GM23338 (cell line): ENCODE data around the gene HACD3. TPM values are rescaled to one million over a fixed set of nuclear protein-coding genes. Genes with fewer than 3 reads are reported as not detected.

Experiments used
- ATAC-seq: fragments of 200-7000 bp; cut with Tn5 transposase; 3 replicates; pipeline ENCODE4 v1.9.1; 2020
- DNase-seq: peaks from one replicate; pipeline ENCODE4 v3.0.0-alpha.2; 2015; ENCODE audit warnings: low spot score
- H2AFZ ChIP-seq: fragments of 200-600 bp; sonication (generic); 2 replicates; pipeline ENCODE4 v1.8.0; 2016; ENCODE audit warnings: antibody characterized with exemption, mild to moderate bottlenecking, moderate library complexity
- H3F3A ChIP-seq: fragments of 200-600 bp; sonication (generic); replicated peaks from 2 replicates; pipeline ENCODE4 v1.8.0; 2017; ENCODE audit warnings: antibody characterized with exemption, mixed run types, low read depth
- H3K27ac ChIP-seq: fragments of 200-600 bp; sonication (generic); 2 replicates; pipeline ENCODE4 v1.6.1; 2016; ENCODE audit warnings: low read depth
- H3K27me3 ChIP-seq: fragments of 200-600 bp; sonication (generic); 2 replicates; pipeline ENCODE4 v1.8.0; 2016; ENCODE audit warnings: mild to moderate bottlenecking, mixed run types, moderate library complexity; ENCODE audit not compliant: insufficient read depth
- H3K36me3 ChIP-seq: fragments of 200-600 bp; sonication (generic); 2 replicates; pipeline ENCODE4 v1.8.0; 2016; ENCODE audit warnings: mild to moderate bottlenecking; ENCODE audit not compliant: insufficient read depth
- H3K4me1 ChIP-seq: fragments of 200-600 bp; sonication (generic); 2 replicates; pipeline ENCODE4 v1.8.0; 2016; ENCODE audit warnings: mild to moderate bottlenecking, moderate library complexity; ENCODE audit not compliant: insufficient read depth
- H3K4me2 ChIP-seq: fragments of 200-600 bp; sonication (generic); 2 replicates; pipeline ENCODE4 v1.7.1; 2017; ENCODE audit warnings: mixed run types
- H3K4me3 ChIP-seq: fragments of 200-600 bp; sonication (generic); 2 replicates; pipeline ENCODE4 v1.6.1; 2016; ENCODE audit warnings: mixed run types
- H3K79me2 ChIP-seq: fragments of 200-600 bp; sonication (generic); replicated peaks from 2 replicates; pipeline ENCODE4 v1.8.0; 2017; ENCODE audit warnings: mild to moderate bottlenecking; ENCODE audit not compliant: insufficient read depth
- H3K9me2 ChIP-seq: fragments of 200-600 bp; sonication (generic); 2 replicates; pipeline ENCODE4 v1.8.0; 2017; ENCODE audit not compliant: insufficient read depth
- H4K20me1 ChIP-seq: fragments of 200-600 bp; sonication (generic); replicated peaks from 2 replicates; pipeline ENCODE4 v1.8.0; 2017; ENCODE audit warnings: mild to moderate bottlenecking; ENCODE audit not compliant: insufficient read depth
- H3K27ac Mint-ChIP-seq: 2 replicates; pipeline ENCODE4 v1.8.0; 2020; ENCODE audit warnings: inconsistent platforms, mild to moderate bottlenecking, moderate library complexity, mixed read lengths
- H3K27me3 Mint-ChIP-seq: 3 replicates; pipeline ENCODE4 v1.8.0; 2022; ENCODE audit warnings: low read depth, mild to moderate bottlenecking, moderate library complexity, mixed read lengths, inconsistent platforms; ENCODE audit not compliant: insufficient read depth, poor library complexity
- H3K36me3 Mint-ChIP-seq: 3 replicates; pipeline ENCODE4 v1.8.0; 2021; ENCODE audit warnings: low read depth, mild to moderate bottlenecking, inconsistent platforms, moderate library complexity, mixed read lengths
- H3K4me1 Mint-ChIP-seq: 3 replicates; pipeline ENCODE4 v1.8.0; 2020; ENCODE audit warnings: mild to moderate bottlenecking, inconsistent platforms, mixed read lengths
- H3K4me3 Mint-ChIP-seq: 3 replicates; pipeline ENCODE4 v1.8.0; 2021; ENCODE audit warnings: moderate library complexity, mild to moderate bottlenecking, inconsistent platforms, mixed read lengths
- H3K9me3 Mint-ChIP-seq: 3 replicates; pipeline ENCODE4 v1.8.0; 2020; ENCODE audit warnings: moderate library complexity, mild to moderate bottlenecking, inconsistent platforms, mixed read lengths
- CREB1 ChIP-seq: fragments of 250-450 bp; sonication (Bioruptor Pico); IDR thresholded peaks from 2 replicates; pipeline ENCODE4 v1.5.0; 2020; ENCODE audit warnings: low read depth, mild to moderate bottlenecking, moderate library complexity
- EZH2 ChIP-seq: fragments of 200-600 bp; sonication (generic); IDR thresholded peaks from one replicate; pipeline ENCODE4 v1.8.0; 2017; ENCODE audit warnings: antibody characterized with exemption, mild to moderate bottlenecking, low read depth; ENCODE audit not compliant: unreplicated experiment
- EZH2phosphoT487 ChIP-seq: fragments of 200-600 bp; sonication (generic); IDR thresholded peaks from one replicate; pipeline ENCODE4 v1.8.1; 2018; ENCODE audit warnings: antibody characterized with exemption; ENCODE audit not compliant: unreplicated experiment
- JUNB ChIP-seq: IDR thresholded peaks from one replicate; pipeline ENCODE4 v1.6.1; 2016; ENCODE audit warnings: antibody characterized with exemption; ENCODE audit not compliant: unreplicated experiment
- NANOG ChIP-seq: IDR thresholded peaks from 2 replicates; pipeline ENCODE4 v1.6.1; 2016; ENCODE audit warnings: antibody characterized with exemption, borderline replicate concordance
- POLR2AphosphoS5 ChIP-seq: IDR thresholded peaks from 2 replicates; pipeline ENCODE4 v1.6.1; 2016; ENCODE audit warnings: antibody characterized with exemption, low read depth
- STAT1 ChIP-seq: IDR thresholded peaks from one replicate; pipeline ENCODE4 v1.6.1; 2016; ENCODE audit warnings: antibody characterized with exemption; ENCODE audit not compliant: unreplicated experiment
- ZNF114 ChIP-seq: fragments of 250-450 bp; sonication (Bioruptor Pico); IDR thresholded peaks from 2 replicates; pipeline ENCODE4 v1.5.0; 2020; ENCODE audit warnings: mild to moderate bottlenecking, moderate library complexity
- ZNF331 ChIP-seq: fragments of 250-450 bp; sonication (Bioruptor Pico); IDR thresholded peaks from 2 replicates; pipeline ENCODE4 v1.5.0; 2020; ENCODE audit warnings: low read depth, mild to moderate bottlenecking, moderate library complexity
- polyA plus RNA-seq: library from polyadenylated mRNA; unstranded; fragments of >200 nt; fragmentation: Nextera tagmentation; extraction: Ambion mirVana; gene quantifications from 2 replicates; pipeline ENCODE4 v1.2.1, GENCODE V29; 2016
- total RNA-seq: library from RNA; depleted of rRNA; stranded (reverse); fragments of >200 nt; shearing (Covaris generic); gene quantifications from 2 replicates; pipeline ENCODE4 v1.2.3, GENCODE V29; 2014
- TF ChIP-seq, protein P1 (sequence below): IDR thresholded peaks from 2 replicates; pipeline ENCODE4 v1.6.1; 2016; ENCODE audit warnings: antibody characterized with exemption
- TF ChIP-seq, protein P2 (sequence below): fragments of 250-450 bp; sonication (Bioruptor Pico); IDR thresholded peaks from 2 replicates; pipeline ENCODE4 v1.5.0; 2020; ENCODE audit warnings: mild to moderate bottlenecking, moderate library complexity
- TF ChIP-seq, protein P3 (sequence below): IDR thresholded peaks from one replicate; pipeline ENCODE4 v1.6.1; 2018; ENCODE audit warnings: antibody characterized with exemption; ENCODE audit not compliant: unreplicated experiment
- TF ChIP-seq, protein P4 (sequence below), 2 experiments: fragments of 200-600 bp in 1 of 2; sonication (generic) in 1 of 2; conservative IDR thresholded peaks; 2 replicates each; pipeline versions ENCODE4 v1.5.1 to v1.6.1; 2016 to 2017; ENCODE audit warnings: antibody characterized with exemption in 2 of 2, low read depth in 2 of 2, mild to moderate bottlenecking in 2 of 2, moderate library complexity in 1 of 2

The HACD3 gene
- total and polyA plus RNA-seq, 2 experiments from 2014 or later: 123 to 131 TPM

DNA sequence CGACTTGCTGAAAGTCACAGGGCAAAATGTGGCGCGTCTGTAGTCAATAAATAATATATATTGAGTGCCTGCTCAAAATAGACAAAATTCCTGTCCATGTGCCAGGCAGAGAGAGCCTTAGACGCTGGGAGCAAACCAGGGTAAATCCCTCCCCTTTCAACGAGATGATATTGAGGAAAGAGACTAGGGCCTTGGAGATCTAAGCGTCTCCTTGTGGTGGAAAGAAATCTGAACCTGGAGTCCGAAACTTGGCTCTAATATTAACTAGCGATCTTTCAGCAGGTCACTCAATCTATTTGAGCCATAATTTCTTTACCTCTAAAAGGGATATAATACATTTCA, 12.4 kb upstream of the HACD3 start:
- Mint-ChIP-seq H3K4me3 (peak overlapping the region; percentile 89), H3K27ac (peak overlapping the region; percentile 25; the same call in 1 of the 2 replicates), H3K27me3 (peaks cover 7% of the 10 kb centered on the region), H3K9me3 (no peaks in the 10 kb centered on the region), H3K4me1 (peaks cover 7% of the 10 kb centered on the region; the same call in 2 of the 3 replicates), H3K36me3 (peaks cover 6% of the 10 kb centered on the region)
- TF ChIP-seq, protein P1, sequence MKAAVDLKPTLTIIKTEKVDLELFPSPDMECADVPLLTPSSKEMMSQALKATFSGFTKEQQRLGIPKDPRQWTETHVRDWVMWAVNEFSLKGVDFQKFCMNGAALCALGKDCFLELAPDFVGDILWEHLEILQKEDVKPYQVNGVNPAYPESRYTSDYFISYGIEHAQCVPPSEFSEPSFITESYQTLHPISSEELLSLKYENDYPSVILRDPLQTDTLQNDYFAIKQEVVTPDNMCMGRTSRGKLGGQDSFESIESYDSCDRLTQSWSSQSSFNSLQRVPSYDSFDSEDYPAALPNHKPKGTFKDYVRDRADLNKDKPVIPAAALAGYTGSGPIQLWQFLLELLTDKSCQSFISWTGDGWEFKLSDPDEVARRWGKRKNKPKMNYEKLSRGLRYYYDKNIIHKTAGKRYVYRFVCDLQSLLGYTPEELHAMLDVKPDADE: no peak
- TF ChIP-seq JUNB (no peak), POLR2AphosphoS5 (no peak), STAT1 (no peak), ZNF114 (CRISPR knock-in tag) (no peak), CREB1 (CRISPR knock-in tag) (no peak), EZH2phosphoT487 (no peak), ZNF331 (CRISPR knock-in tag) (no peak), EZH2 (no peak), NANOG (no peak)
- TF ChIP-seq, protein P2, sequence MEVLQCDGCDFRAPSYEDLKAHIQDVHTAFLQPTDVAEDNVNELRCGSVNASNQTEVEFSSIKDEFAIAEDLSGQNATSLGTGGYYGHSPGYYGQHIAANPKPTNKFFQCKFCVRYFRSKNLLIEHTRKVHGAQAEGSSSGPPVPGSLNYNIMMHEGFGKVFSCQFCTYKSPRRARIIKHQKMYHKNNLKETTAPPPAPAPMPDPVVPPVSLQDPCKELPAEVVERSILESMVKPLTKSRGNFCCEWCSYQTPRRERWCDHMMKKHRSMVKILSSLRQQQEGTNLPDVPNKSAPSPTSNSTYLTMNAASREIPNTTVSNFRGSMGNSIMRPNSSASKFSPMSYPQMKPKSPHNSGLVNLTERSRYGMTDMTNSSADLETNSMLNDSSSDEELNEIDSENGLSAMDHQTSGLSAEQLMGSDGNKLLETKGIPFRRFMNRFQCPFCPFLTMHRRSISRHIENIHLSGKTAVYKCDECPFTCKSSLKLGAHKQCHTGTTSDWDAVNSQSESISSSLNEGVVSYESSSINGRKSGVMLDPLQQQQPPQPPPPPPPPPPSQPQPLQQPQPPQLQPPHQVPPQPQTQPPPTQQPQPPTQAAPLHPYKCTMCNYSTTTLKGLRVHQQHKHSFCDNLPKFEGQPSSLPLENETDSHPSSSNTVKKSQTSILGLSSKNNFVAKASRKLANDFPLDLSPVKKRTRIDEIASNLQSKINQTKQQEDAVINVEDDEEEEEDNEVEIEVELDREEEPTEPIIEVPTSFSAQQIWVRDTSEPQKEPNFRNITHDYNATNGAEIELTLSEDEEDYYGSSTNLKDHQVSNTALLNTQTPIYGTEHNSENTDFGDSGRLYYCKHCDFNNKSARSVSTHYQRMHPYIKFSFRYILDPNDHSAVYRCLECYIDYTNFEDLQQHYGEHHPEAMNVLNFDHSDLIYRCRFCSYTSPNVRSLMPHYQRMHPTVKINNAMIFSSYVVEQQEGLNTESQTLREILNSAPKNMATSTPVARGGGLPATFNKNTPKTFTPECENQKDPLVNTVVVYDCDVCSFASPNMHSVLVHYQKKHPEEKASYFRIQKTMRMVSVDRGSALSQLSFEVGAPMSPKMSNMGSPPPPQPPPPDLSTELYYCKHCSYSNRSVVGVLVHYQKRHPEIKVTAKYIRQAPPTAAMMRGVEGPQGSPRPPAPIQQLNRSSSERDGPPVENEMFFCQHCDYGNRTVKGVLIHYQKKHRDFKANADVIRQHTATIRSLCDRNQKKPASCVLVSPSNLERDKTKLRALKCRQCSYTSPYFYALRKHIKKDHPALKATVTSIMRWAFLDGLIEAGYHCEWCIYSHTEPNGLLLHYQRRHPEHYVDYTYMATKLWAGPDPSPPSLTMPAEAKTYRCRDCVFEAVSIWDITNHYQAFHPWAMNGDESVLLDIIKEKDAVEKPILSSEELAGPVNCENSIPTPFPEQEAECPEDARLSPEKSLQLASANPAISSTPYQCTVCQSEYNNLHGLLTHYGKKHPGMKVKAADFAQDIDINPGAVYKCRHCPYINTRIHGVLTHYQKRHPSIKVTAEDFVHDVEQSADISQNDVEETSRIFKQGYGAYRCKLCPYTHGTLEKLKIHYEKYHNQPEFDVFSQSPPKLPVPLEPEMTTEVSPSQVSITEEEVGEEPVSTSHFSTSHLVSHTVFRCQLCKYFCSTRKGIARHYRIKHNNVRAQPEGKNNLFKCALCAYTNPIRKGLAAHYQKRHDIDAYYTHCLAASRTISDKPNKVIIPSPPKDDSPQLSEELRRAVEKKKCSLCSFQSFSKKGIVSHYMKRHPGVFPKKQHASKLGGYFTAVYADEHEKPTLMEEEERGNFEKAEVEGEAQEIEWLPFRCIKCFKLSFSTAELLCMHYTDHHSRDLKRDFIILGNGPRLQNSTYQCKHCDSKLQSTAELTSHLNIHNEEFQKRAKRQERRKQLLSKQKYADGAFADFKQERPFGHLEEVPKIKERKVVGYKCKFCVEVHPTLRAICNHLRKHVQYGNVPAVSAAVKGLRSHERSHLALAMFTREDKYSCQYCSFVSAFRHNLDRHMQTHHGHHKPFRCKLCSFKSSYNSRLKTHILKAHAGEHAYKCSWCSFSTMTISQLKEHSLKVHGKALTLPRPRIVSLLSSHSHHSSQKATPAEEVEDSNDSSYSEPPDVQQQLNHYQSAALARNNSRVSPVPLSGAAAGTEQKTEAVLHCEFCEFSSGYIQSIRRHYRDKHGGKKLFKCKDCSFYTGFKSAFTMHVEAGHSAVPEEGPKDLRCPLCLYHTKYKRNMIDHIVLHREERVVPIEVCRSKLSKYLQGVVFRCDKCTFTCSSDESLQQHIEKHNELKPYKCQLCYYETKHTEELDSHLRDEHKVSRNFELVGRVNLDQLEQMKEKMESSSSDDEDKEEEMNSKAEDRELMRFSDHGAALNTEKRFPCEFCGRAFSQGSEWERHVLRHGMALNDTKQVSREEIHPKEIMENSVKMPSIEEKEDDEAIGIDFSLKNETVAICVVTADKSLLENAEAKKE (CRISPR knock-in tag): no peak
- TF ChIP-seq, protein P3, sequence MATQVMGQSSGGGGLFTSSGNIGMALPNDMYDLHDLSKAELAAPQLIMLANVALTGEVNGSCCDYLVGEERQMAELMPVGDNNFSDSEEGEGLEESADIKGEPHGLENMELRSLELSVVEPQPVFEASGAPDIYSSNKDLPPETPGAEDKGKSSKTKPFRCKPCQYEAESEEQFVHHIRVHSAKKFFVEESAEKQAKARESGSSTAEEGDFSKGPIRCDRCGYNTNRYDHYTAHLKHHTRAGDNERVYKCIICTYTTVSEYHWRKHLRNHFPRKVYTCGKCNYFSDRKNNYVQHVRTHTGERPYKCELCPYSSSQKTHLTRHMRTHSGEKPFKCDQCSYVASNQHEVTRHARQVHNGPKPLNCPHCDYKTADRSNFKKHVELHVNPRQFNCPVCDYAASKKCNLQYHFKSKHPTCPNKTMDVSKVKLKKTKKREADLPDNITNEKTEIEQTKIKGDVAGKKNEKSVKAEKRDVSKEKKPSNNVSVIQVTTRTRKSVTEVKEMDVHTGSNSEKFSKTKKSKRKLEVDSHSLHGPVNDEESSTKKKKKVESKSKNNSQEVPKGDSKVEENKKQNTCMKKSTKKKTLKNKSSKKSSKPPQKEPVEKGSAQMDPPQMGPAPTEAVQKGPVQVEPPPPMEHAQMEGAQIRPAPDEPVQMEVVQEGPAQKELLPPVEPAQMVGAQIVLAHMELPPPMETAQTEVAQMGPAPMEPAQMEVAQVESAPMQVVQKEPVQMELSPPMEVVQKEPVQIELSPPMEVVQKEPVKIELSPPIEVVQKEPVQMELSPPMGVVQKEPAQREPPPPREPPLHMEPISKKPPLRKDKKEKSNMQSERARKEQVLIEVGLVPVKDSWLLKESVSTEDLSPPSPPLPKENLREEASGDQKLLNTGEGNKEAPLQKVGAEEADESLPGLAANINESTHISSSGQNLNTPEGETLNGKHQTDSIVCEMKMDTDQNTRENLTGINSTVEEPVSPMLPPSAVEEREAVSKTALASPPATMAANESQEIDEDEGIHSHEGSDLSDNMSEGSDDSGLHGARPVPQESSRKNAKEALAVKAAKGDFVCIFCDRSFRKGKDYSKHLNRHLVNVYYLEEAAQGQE: no peak
- TF ChIP-seq, protein P4, sequence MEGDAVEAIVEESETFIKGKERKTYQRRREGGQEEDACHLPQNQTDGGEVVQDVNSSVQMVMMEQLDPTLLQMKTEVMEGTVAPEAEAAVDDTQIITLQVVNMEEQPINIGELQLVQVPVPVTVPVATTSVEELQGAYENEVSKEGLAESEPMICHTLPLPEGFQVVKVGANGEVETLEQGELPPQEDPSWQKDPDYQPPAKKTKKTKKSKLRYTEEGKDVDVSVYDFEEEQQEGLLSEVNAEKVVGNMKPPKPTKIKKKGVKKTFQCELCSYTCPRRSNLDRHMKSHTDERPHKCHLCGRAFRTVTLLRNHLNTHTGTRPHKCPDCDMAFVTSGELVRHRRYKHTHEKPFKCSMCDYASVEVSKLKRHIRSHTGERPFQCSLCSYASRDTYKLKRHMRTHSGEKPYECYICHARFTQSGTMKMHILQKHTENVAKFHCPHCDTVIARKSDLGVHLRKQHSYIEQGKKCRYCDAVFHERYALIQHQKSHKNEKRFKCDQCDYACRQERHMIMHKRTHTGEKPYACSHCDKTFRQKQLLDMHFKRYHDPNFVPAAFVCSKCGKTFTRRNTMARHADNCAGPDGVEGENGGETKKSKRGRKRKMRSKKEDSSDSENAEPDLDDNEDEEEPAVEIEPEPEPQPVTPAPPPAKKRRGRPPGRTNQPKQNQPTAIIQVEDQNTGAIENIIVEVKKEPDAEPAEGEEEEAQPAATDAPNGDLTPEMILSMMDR (conservative IDR thresholded peaks at IDR 0.05; ENCODE audit: low read depth in 2 of 2): no peak
- H4K20me1 ChIP-seq: peaks cover 13% of the 10 kb centered on the region
- H3K4me3 ChIP-seq: peak overlapping the region; percentile 99
- no peak for ATAC-seq
- H3K4me2 ChIP-seq: no peak overlapping the region
- no peak for DNase-seq
- peaks cover 26% of the 10 kb centered on the region for H3K79me2 ChIP-seq
- H3F3A ChIP-seq: peaks cover 6% of the 10 kb centered on the region; the same call in 1 of the 2 replicates
- H3K27me3 ChIP-seq: no peaks in the 10 kb centered on the region
- no peaks in the 10 kb centered on the region for H3K9me2 ChIP-seq
- H3K36me3 ChIP-seq: no peaks in the 10 kb centered on the region; the same call in 1 of the 2 replicates
- peak overlapping the region; percentile 85 for H2AFZ ChIP-seq
- H3K27ac ChIP-seq: peak overlapping the region; percentile 40; the same call in 1 of the 2 replicates
- peaks cover 7% of the 10 kb centered on the region for H3K4me1 ChIP-seq
